Mucosa of rectum (tissue), 2 donors: ENCODE data around the gene EVA1A.

Source experiments
- H3K27ac ChIP-seq, 2 donors: one replicate each; pipeline ENCODE4 v1.7.0; 2013; ENCODE audit warnings: inconsistent platforms in 2 of 2, low read depth in 2 of 2, low read length in 2 of 2
- H3K27me3 ChIP-seq, 2 donors: one replicate each; pipeline ENCODE4 v1.7.0; 2013; ENCODE audit warnings: low read length in 2 of 2; ENCODE audit not compliant: control insufficient read depth in 2 of 2, insufficient read depth in 2 of 2
- H3K36me3 ChIP-seq, 2 donors: one replicate each; pipeline ENCODE4 v1.7.0; 2013; ENCODE audit warnings: low read length in 2 of 2; ENCODE audit not compliant: control insufficient read depth in 2 of 2, insufficient read depth in 2 of 2
- H3K4me1 ChIP-seq, 2 donors: one replicate each; pipeline ENCODE4 v1.7.0; 2013; ENCODE audit warnings: low read length in 2 of 2, mild to moderate bottlenecking in 1 of 2; ENCODE audit not compliant: control insufficient read depth in 2 of 2, insufficient read depth in 2 of 2
- H3K4me3 ChIP-seq, 2 donors: one replicate each; pipeline ENCODE4 v1.7.0; 2013; ENCODE audit warnings: low read length in 2 of 2
- H3K9ac ChIP-seq, 2 donors: one replicate each; pipeline ENCODE4 v1.7.0; 2013; ENCODE audit warnings: low read length in 2 of 2, low read depth in 1 of 2, mild to moderate bottlenecking in 1 of 2
- H3K9me3 ChIP-seq, 2 donors: one replicate each; pipeline ENCODE4 v1.7.0; 2013; ENCODE audit warnings: low read length in 2 of 2; ENCODE audit not compliant: control insufficient read depth in 2 of 2
- donor health status: healthy.
- donor health status: Normal muscosa, but diverticular disease.

The EVA1A gene

GRCh38 chr2:75464348-75464946 is 96.3 kb downstream of the EVA1A start:
- Histone ChIP-seq H3K9ac (no peak overlapping the region), H3K4me1 (no peaks in the 10 kb centered on the region), H3K9me3 (no peaks in the 10 kb centered on the region), H3K27ac (no peak overlapping the region), H3K36me3 (no peaks in the 10 kb centered on the region), H3K27me3 (peaks cover 0 to 2% of the 10 kb centered on the region in 2 donors), H3K4me3 (no peak overlapping the region)

- no peaks in the 10 kb centered on the region for H3K9me3 ChIP-seq
- H3K4me3 ChIP-seq = no peak overlapping the region
- H3K27me3 ChIP-seq = peaks cover 0 to 2% of the 10 kb centered on the region in 2 donors
- no peaks in the 10 kb centered on the region for H3K36me3 ChIP-seq
- H3K9ac ChIP-seq = no peak overlapping the region
- no peak overlapping the region for H3K27ac ChIP-seq
- H3K4me1 ChIP-seq = no peaks in the 10 kb centered on the region
Observed at GRCh38 chr2:75462721-75463120, 98.0 kb downstream of the EVA1A start.

- Histone ChIP-seq H3K9ac (no peak overlapping the region), H3K27ac (no peak overlapping the region), H3K9me3 (no peaks in the 10 kb centered on the region), H3K4me1 (no peaks in the 10 kb centered on the region), H3K36me3 (no peaks in the 10 kb centered on the region), H3K27me3 (peaks cover 0 to 2% of the 10 kb centered on the region in 2 donors), H3K4me3 (no peak overlapping the region)
Observed at GRCh38 chr2:75462206-75462605, 98.5 kb downstream of the EVA1A start.

- H3K9ac ChIP-seq = no peak overlapping the region
- no peak overlapping the region for H3K4me3 ChIP-seq
- no peak overlapping the region for H3K27ac ChIP-seq
- peaks cover 0 to 2% of the 10 kb centered on the region in 2 donors for H3K27me3 ChIP-seq
- H3K9me3 ChIP-seq = no peaks in the 10 kb centered on the region
- H3K36me3 ChIP-seq = no peaks in the 10 kb centered on the region
- no peaks in the 10 kb centered on the region for H3K4me1 ChIP-seq
Observed at GRCh38 chr2:75460630-75461029, 100.1 kb downstream of the EVA1A start.

- no peaks in the 10 kb centered on the region for H3K36me3 ChIP-seq
- no peak overlapping the region for H3K4me3 ChIP-seq
- H3K27me3 ChIP-seq = peaks cover 0 to 2% of the 10 kb centered on the region in 2 donors
- H3K4me1 ChIP-seq = no peaks in the 10 kb centered on the region
- no peak overlapping the region for H3K9ac ChIP-seq
- H3K9me3 ChIP-seq = no peaks in the 10 kb centered on the region
- H3K27ac ChIP-seq = no peak overlapping the region
Observed at GRCh38 chr2:75459565-75460310, 101.0 kb downstream of the EVA1A start.

GRCh38 chr2:75458201-75458600 is 102.5 kb downstream of the EVA1A start:
- Histone ChIP-seq H3K4me3 (no peak overlapping the region), H3K4me1 (no peaks in the 10 kb centered on the region), H3K9me3 (no peaks in the 10 kb centered on the region), H3K27ac (no peak overlapping the region), H3K36me3 (no peaks in the 10 kb centered on the region), H3K9ac (no peak overlapping the region), H3K27me3 (peaks cover 0 to 2% of the 10 kb centered on the region in 2 donors)

GRCh38 chr2:75456825-75457224 is 103.9 kb downstream of the EVA1A start:
- H3K9me3 ChIP-seq = no peaks in the 10 kb centered on the region
- no peaks in the 10 kb centered on the region for H3K27me3 ChIP-seq
- no peak overlapping the region for H3K27ac ChIP-seq
- H3K9ac ChIP-seq = no peak overlapping the region
- no peak overlapping the region for H3K4me3 ChIP-seq
- H3K4me1 ChIP-seq = no peaks in the 10 kb centered on the region
- no peaks in the 10 kb centered on the region for H3K36me3 ChIP-seq

- H3K9me3 ChIP-seq = no peaks in the 10 kb centered on the region
- H3K9ac ChIP-seq = no peak overlapping the region
- no peaks in the 10 kb centered on the region for H3K27me3 ChIP-seq
- no peaks in the 10 kb centered on the region for H3K36me3 ChIP-seq
- no peaks in the 10 kb centered on the region for H3K4me1 ChIP-seq
- no peak overlapping the region for H3K4me3 ChIP-seq
- H3K27ac ChIP-seq = no peak overlapping the region
Observed at GRCh38 chr2:75456111-75456510, 104.6 kb downstream of the EVA1A start.

GRCh38 chr2:75454241-75454620 is 106.5 kb downstream of the EVA1A start:
- H3K27ac ChIP-seq = no peak overlapping the region
- H3K36me3 ChIP-seq = no peaks in the 10 kb centered on the region
- no peak overlapping the region for H3K9ac ChIP-seq
- H3K4me1 ChIP-seq = no peaks in the 10 kb centered on the region
- no peaks in the 10 kb centered on the region for H3K9me3 ChIP-seq
- no peak overlapping the region for H3K4me3 ChIP-seq
- no peaks in the 10 kb centered on the region for H3K27me3 ChIP-seq

GRCh38 chr2:75453384-75454240 is 107.1 kb downstream of the EVA1A start:
- no peaks in the 10 kb centered on the region for H3K27me3 ChIP-seq
- H3K9ac ChIP-seq = no peak overlapping the region
- no peak overlapping the region for H3K27ac ChIP-seq
- no peaks in the 10 kb centered on the region for H3K9me3 ChIP-seq
- H3K4me1 ChIP-seq = no peaks in the 10 kb centered on the region
- H3K4me3 ChIP-seq = no peak overlapping the region
- no peaks in the 10 kb centered on the region for H3K36me3 ChIP-seq
